K562 (cell line): Measurements from ENCODE around the gene CLDN5. TPM values are rescaled to one million over a fixed set of nuclear protein-coding genes. Genes with fewer than 3 reads are reported as not detected.

Experiments used
- ELF2 ChIP-seq: fragments of 250-450 bp; sonication (Bioruptor Pico); IDR thresholded peaks from 2 replicates; pipeline ENCODE4 v1.5.0; 2021; ENCODE audit warnings: mild to moderate bottlenecking
- HLTF ChIP-seq: fragments of 450-650 bp; IDR thresholded peaks from 2 replicates; pipeline ENCODE4 v1.6.1; 2016
- NFXL1 ChIP-seq: fragments of 450-650 bp; formaldehyde crosslinking; IDR thresholded peaks from 2 replicates; pipeline ENCODE4 v1.4.0; 2021; ENCODE audit warnings: mild to moderate bottlenecking
- SIN3A ChIP-seq, 2 experiments: fragments of 150-350 bp in 1 of 2; IDR thresholded peaks; 2 replicates each; pipeline ENCODE4 v1.6.1; 2011 to 2016; ENCODE audit warnings: borderline replicate concordance in 2 of 2, low read depth in 2 of 2, low read length in 2 of 2, mild to moderate bottlenecking in 2 of 2, moderate library complexity in 2 of 2; ENCODE audit not compliant: control insufficient read depth in 1 of 2
- SMAD2 ChIP-seq: fragments of 150-350 bp; IDR thresholded peaks from 2 replicates; pipeline ENCODE4 v1.6.1; 2014; ENCODE audit warnings: low read depth, mild to moderate bottlenecking, low read length
- SP1 ChIP-seq: sonication (generic); formaldehyde crosslinking; IDR thresholded peaks from 2 replicates; pipeline ENCODE4 v1.8.1; 2022; ENCODE audit warnings: mild to moderate bottlenecking, missing genetic modification reagents
- SREBF1 ChIP-seq: fragments of 150-350 bp; IDR thresholded peaks from 2 replicates; pipeline ENCODE4 v1.6.1; 2014; ENCODE audit warnings: antibody characterized with exemption, low read depth, low read length, borderline replicate concordance
- THRB ChIP-seq: fragments of 450-650 bp; formaldehyde crosslinking; conservative IDR thresholded peaks from 2 replicates; pipeline ENCODE4 v1.4.0; 2022; ENCODE audit warnings: mild to moderate bottlenecking, missing genetic modification characterization
- ZNF551 ChIP-seq: fragments of 250-450 bp; sonication (Bioruptor Pico); IDR thresholded peaks from 2 replicates; pipeline ENCODE4 v1.5.0; 2021; ENCODE audit warnings: mild to moderate bottlenecking, moderate library complexity
- ZNF589 ChIP-seq: fragments of 200-800 bp; sonication (Bioruptor generic); IDR thresholded peaks from 2 replicates; pipeline ENCODE4 v1.6.1; 2016; ENCODE audit warnings: low read depth, missing genetic modification characterization, missing compliant biosample characterization
- ZNF77 ChIP-seq: fragments of 250-450 bp; sonication (Bioruptor Pico); IDR thresholded peaks from 2 replicates; pipeline ENCODE4 v1.5.0; 2020
- polyA plus RNA-seq, 8 experiments: library from polyadenylated mRNA; depleted of rRNA in 4 of 8; stranded (reverse) in 5 of 8; unstranded in 3 of 8; fragments of >200 nt; fragmentation: Nextera tagmentation in 2 of 8; fragmentation: Illumina TruSeq in 1 of 8; extraction: Ambion mirVana in 2 of 8; extraction: Trizol in 1 of 8; gene quantifications; 2 replicates each; pipeline versions ENCODE4 v1.2.1 to v1.2.3, GENCODE V29; 2011 to 2014; ENCODE audit warnings: inconsistent platforms in 1 of 8, missing spikeins in 1 of 8
- total RNA-seq, 7 experiments: library from RNA; depleted of rRNA in 6 of 7; stranded (reverse); fragments of >200 nt in 6 of 7; fragmentation: Illumina TruSeq in 2 of 7; extraction: Trizol in 2 of 7; gene quantifications; 2 replicates each; pipeline versions ENCODE4 v1.2.1 to v1.2.3, GENCODE V29; 2011 to 2021; ENCODE audit warnings: low replicate concordance in 1 of 7
- TF ChIP-seq, protein P1 (sequence below): conservative IDR thresholded peaks from 2 replicates; pipeline ENCODE4 v1.6.1; 2011; ENCODE audit warnings: low read depth, mild to moderate bottlenecking, low read length; ENCODE audit not compliant: control insufficient read depth
- TF ChIP-seq, protein P2 (sequence below), 2 experiments: fragments of 450-650 bp in 1 of 2; sonication (generic) in 1 of 2; formaldehyde crosslinking in 1 of 2; IDR thresholded peaks; 2 replicates each; pipeline versions ENCODE4 v1.7.1 to v1.9.0; 2016 to 2022; ENCODE audit warnings: inconsistent platforms in 1 of 2, mild to moderate bottlenecking in 1 of 2, missing genetic modification reagents in 1 of 2
- TF ChIP-seq, protein P3 (sequence below): fragments of 450-650 bp; formaldehyde crosslinking; IDR thresholded peaks from 2 replicates; pipeline ENCODE4 v1.4.0; 2020; ENCODE audit warnings: mild to moderate bottlenecking, moderate library complexity

CLDN5 gene
- total and polyA plus RNA-seq, 9 of the 15 experiments (the other 6 are each of a cell fraction or from before 2014, with no cell fraction given), result 0.20 TPM; not detected in 8

GRCh38 chr22:19478901-19479354, 45.3 kb downstream of the CLDN5 start, which contains the start of gene UFD1 (continued):
- no peak for TF ChIP-seq SMAD2
- TF ChIP-seq, protein P1, sequence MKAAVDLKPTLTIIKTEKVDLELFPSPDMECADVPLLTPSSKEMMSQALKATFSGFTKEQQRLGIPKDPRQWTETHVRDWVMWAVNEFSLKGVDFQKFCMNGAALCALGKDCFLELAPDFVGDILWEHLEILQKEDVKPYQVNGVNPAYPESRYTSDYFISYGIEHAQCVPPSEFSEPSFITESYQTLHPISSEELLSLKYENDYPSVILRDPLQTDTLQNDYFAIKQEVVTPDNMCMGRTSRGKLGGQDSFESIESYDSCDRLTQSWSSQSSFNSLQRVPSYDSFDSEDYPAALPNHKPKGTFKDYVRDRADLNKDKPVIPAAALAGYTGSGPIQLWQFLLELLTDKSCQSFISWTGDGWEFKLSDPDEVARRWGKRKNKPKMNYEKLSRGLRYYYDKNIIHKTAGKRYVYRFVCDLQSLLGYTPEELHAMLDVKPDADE, result no peak
- TF ChIP-seq SIN3A (IDR thresholded peaks at IDR 0.05; ENCODE audit: borderline replicate concordance in 2 of 2, control insufficient read depth in 1 of 2, low read depth in 2 of 2, low read length in 2 of 2), result no peak
- TF ChIP-seq SP1 (CRISPR knock-in tag), result no peak
- TF ChIP-seq ZNF77, result no peak
- no peak for TF ChIP-seq NFXL1 (CRISPR knock-in tag)
- no peak for TF ChIP-seq ZNF589 (CRISPR knock-in tag)
- TF ChIP-seq, protein P2, sequence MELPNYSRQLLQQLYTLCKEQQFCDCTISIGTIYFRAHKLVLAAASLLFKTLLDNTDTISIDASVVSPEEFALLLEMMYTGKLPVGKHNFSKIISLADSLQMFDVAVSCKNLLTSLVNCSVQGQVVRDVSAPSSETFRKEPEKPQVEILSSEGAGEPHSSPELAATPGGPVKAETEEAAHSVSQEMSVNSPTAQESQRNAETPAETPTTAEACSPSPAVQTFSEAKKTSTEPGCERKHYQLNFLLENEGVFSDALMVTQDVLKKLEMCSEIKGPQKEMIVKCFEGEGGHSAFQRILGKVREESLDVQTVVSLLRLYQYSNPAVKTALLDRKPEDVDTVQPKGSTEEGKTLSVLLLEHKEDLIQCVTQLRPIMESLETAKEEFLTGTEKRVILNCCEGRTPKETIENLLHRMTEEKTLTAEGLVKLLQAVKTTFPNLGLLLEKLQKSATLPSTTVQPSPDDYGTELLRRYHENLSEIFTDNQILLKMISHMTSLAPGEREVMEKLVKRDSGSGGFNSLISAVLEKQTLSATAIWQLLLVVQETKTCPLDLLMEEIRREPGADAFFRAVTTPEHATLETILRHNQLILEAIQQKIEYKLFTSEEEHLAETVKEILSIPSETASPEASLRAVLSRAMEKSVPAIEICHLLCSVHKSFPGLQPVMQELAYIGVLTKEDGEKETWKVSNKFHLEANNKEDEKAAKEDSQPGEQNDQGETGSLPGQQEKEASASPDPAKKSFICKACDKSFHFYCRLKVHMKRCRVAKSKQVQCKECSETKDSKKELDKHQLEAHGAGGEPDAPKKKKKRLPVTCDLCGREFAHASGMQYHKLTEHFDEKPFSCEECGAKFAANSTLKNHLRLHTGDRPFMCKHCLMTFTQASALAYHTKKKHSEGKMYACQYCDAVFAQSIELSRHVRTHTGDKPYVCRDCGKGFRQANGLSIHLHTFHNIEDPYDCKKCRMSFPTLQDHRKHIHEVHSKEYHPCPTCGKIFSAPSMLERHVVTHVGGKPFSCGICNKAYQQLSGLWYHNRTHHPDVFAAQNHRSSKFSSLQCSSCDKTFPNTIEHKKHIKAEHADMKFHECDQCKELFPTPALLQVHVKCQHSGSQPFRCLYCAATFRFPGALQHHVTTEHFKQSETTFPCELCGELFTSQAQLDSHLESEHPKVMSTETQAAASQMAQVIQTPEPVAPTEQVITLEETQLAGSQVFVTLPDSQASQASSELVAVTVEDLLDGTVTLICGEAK (IDR thresholded peaks at IDR 0.05), result no peak
- TF ChIP-seq, protein P2 (CRISPR knock-in tag; IDR thresholded peaks at IDR 0.05), result no peak
- TF ChIP-seq, protein P3, sequence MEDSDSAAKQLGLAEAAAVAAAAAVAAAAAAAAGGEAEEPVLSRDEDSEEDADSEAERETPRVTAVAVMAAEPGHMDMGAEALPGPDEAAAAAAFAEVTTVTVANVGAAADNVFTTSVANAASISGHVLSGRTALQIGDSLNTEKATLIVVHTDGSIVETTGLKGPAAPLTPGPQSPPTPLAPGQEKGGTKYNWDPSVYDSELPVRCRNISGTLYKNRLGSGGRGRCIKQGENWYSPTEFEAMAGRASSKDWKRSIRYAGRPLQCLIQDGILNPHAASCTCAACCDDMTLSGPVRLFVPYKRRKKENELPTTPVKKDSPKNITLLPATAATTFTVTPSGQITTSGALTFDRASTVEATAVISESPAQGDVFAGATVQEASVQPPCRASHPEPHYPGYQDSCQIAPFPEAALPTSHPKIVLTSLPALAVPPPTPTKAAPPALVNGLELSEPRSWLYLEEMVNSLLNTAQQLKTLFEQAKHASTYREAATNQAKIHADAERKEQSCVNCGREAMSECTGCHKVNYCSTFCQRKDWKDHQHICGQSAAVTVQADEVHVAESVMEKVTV (CRISPR knock-in tag), result no peak
- no peak for TF ChIP-seq THRB
- TF ChIP-seq SREBF1, result no peak
- TF ChIP-seq ZNF551 (CRISPR knock-in tag), result no peak
- TF ChIP-seq HLTF, result no peak
- TF ChIP-seq ELF2 (CRISPR knock-in tag), result no peak
